ENCODE results near the gene PIK3IP1. TPM values are rescaled to one million over a fixed set of nuclear protein-coding genes. Genes with fewer than 3 reads are reported as not detected.

Gene PIK3IP1
- total and polyA plus RNA-seq, 2 donors (not counting 3 experiments of a cell fraction or from before 2014, with no cell fraction given): 7.7 to 13.2 TPM

DNA sequence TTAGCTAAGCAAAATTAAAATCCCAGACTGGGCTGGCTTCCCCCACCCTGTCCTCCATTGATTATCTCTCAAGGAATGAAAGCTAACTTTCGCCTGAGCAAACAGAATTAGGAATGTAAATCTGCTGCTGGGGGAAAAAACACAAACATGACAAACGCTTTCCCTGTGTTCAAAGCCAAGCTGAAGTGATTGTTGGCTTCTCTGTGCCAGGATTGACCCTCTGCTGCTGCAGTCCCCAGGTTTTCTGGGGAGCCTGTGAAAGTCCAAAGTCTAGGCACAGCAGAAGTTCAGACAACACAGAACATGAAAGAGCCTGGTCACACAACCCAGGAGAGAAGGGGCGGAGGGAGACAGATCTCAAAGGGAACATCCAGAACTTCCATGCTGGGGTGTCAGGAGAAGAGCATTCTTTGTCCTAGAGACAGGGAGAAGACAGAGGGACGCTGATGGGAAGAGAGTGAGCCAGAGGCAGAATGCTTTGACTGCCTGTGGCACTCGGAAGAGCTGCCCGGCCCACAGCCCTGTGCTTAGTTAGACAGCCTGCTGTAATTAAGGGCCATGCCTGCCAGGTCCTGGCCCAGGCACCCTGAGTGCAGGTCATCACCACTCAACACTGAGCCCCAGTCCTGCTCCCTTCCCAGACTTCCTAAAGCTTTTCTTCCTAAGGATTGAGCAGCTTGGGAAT is 47.0 kb upstream of the PIK3IP1 start:
- Histone ChIP-seq H3K4me2 (ENCODE audit: insufficient read depth, low read length) (no peak overlapping the region), H3K79me2 (ENCODE audit: control insufficient read depth, insufficient read depth, low read length) (peaks cover 5% of the 10 kb centered on the region), H3K27ac (ENCODE audit: insufficient read depth, low read depth, low read length) (no peak overlapping the region), H3K4me3 (replicated peaks in 1 of 3; ENCODE audit: insufficient read depth in 1 of 3, low read depth in 1 of 3, low read length in 3 of 3) (no peak overlapping the region), H3K4me1 (ENCODE audit: control insufficient read depth, extremely low read depth, insufficient read depth, low read length) (peaks cover 17% of the 10 kb centered on the region), H3K27me3 (ENCODE audit: control insufficient read depth in 2 of 2, insufficient read depth in 2 of 2, low read length in 2 of 2) (no peaks in the 10 kb centered on the region), H3K9me1 (replicated peaks; ENCODE audit: control insufficient read depth, extremely low read depth, insufficient read depth, low read length) (no peaks in the 10 kb centered on the region), H4K20me1 (replicated peaks; ENCODE audit: control insufficient read depth, extremely low read depth, insufficient read depth, low read length) (no peaks in the 10 kb centered on the region), H3K9me3 (replicated peaks; ENCODE audit: control insufficient read depth, insufficient read depth, low read length) (no peaks in the 10 kb centered on the region), H3K9ac (replicated peaks; ENCODE audit: extremely low read depth, insufficient read depth, low read length) (no peak overlapping the region), H2AFZ (ENCODE audit: low read depth, low read length) (no peak overlapping the region), H3K36me3 (ENCODE audit: control insufficient read depth in 2 of 2, extremely low read depth in 1 of 2, insufficient read depth in 2 of 2, low read length in 2 of 2) (peaks cover 6 to 23% of the 10 kb centered on the region in 2 experiments)
- intact Hi-C loops (cut with micrococcal nuclease) (no loop called here), dilution Hi-C loops (cut with MboI; ENCODE audit: extremely low pct_ligation_motif_present, low sequenced_read_pairs) (no loop called here)
- TF ChIP-seq GATA2 (IDR thresholded peaks at IDR 0.05; ENCODE audit: insufficient read depth, insufficient read length, low read depth, low read length) (no peak), MYC (IDR thresholded peaks at IDR 0.05; ENCODE audit: low read depth, low read length) (no peak), POLR2A (IDR thresholded peaks at IDR 0.05; ENCODE audit: low read depth, low read length) (no peak), POLR2AphosphoS5 (IDR thresholded peaks at IDR 0.05; ENCODE audit: insufficient read depth, low read depth, low read length) (no peak), JUN (IDR thresholded peaks at IDR 0.05; ENCODE audit: borderline replicate concordance, insufficient read depth, insufficient read length, low read depth) (no peak), EZH2 (IDR thresholded peaks at IDR 0.05; ENCODE audit: borderline replicate concordance, low read depth, low read length, severe bottlenecking) (no peak), FOS (IDR thresholded peaks at IDR 0.05; ENCODE audit: borderline replicate concordance, insufficient read depth, low read length) (no peak)
- TF ChIP-seq, protein P1, sequence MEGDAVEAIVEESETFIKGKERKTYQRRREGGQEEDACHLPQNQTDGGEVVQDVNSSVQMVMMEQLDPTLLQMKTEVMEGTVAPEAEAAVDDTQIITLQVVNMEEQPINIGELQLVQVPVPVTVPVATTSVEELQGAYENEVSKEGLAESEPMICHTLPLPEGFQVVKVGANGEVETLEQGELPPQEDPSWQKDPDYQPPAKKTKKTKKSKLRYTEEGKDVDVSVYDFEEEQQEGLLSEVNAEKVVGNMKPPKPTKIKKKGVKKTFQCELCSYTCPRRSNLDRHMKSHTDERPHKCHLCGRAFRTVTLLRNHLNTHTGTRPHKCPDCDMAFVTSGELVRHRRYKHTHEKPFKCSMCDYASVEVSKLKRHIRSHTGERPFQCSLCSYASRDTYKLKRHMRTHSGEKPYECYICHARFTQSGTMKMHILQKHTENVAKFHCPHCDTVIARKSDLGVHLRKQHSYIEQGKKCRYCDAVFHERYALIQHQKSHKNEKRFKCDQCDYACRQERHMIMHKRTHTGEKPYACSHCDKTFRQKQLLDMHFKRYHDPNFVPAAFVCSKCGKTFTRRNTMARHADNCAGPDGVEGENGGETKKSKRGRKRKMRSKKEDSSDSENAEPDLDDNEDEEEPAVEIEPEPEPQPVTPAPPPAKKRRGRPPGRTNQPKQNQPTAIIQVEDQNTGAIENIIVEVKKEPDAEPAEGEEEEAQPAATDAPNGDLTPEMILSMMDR (IDR thresholded peaks at IDR 0.05; ENCODE audit: extremely low read depth in 1 of 2, insufficient read depth in 1 of 2, low read depth in 1 of 2, low read length in 2 of 2): no peak
- TF ChIP-seq, protein P2, sequence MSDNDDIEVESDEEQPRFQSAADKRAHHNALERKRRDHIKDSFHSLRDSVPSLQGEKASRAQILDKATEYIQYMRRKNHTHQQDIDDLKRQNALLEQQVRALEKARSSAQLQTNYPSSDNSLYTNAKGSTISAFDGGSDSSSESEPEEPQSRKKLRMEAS (IDR thresholded peaks at IDR 0.05; ENCODE audit: insufficient read depth, insufficient read length): no peak
- FAIRE-seq (no peak), DNase-seq (ENCODE audit: low read depth, low spot score) (no peak)
- no TSS peak for BruUV-seq (replicated peaks)
- POLR2A ChIA-PET: no interaction called here
- CTCF ChIA-PET: interaction anchor here (2.4 to 2.6 kb wide), 2 partner anchors 26 kb away, joined by 8 to 12 read pairs; no protein-coding TSS in a partner anchor
